Measurements from ENCODE around the gene CTAGE4.
"Not testable (repeated sequence)": the region's sequence is repeated elsewhere in the genome, so short reads cannot be mapped to it uniquely, and the experiment has no call there.

The CTAGE4 gene

GRCh38 chr7:144164784-144165183, 18.5 kb upstream of the CTAGE4 start:
- no peak overlapping the region for H2AFZ ChIP-seq (ENCODE audit: low read depth, low read length, severe bottlenecking)
- no peak overlapping the region for H3K4me3 ChIP-seq (ENCODE audit: insufficient read depth, low read length, poor library complexity, severe bottlenecking)
- no peaks in the 10 kb centered on the region for H3K36me3 ChIP-seq (ENCODE audit: low read length)
- TF ChIP-seq CTCF (IDR thresholded peaks at IDR 0.05; ENCODE audit: insufficient read depth, low read length, poor library complexity, severe bottlenecking) (no peak), EZH2phosphoT487 (conservative IDR thresholded peaks at IDR 0.05; ENCODE audit: low read length) (no peak)
- H3K27me3 ChIP-seq (ENCODE audit: low read length), result no peaks in the 10 kb centered on the region
- H3K27ac ChIP-seq (ENCODE audit: low read depth, low read length), result no peak overlapping the region
- no peaks in the 10 kb centered on the region for H4K20me1 ChIP-seq (ENCODE audit: low read depth, low read length)
- H3K9me3 ChIP-seq (ENCODE audit: insufficient read depth, low read length), result no peaks in the 10 kb centered on the region
- no peak overlapping the region for H3K9ac ChIP-seq (ENCODE audit: low read length)
- H3K9me2 ChIP-seq (replicated peaks; ENCODE audit: insufficient read depth, low read length), result no peaks in the 10 kb centered on the region
- no peak overlapping the region for H3K4me2 ChIP-seq (ENCODE audit: low read depth, low read length, poor library complexity, severe bottlenecking)
- H3F3A ChIP-seq (ENCODE audit: insufficient read depth), result no peaks in the 10 kb centered on the region
- H3K79me2 ChIP-seq (ENCODE audit: insufficient read depth, low read length), result no peaks in the 10 kb centered on the region

- H3K9ac ChIP-seq (ENCODE audit: low read length); H3K9me2 ChIP-seq (replicated peaks; ENCODE audit: insufficient read depth, low read length); H4K20me1 ChIP-seq (ENCODE audit: low read depth, low read length); H2AFZ ChIP-seq (ENCODE audit: low read depth, low read length, severe bottlenecking); H3K4me2 ChIP-seq (ENCODE audit: low read depth, low read length, poor library complexity, severe bottlenecking); H3K27me3 ChIP-seq (ENCODE audit: low read length); H3K79me2 ChIP-seq (ENCODE audit: insufficient read depth, low read length); H3K36me3 ChIP-seq (ENCODE audit: low read length); H3K4me3 ChIP-seq (ENCODE audit: insufficient read depth, low read length, poor library complexity, severe bottlenecking); H3F3A ChIP-seq (ENCODE audit: insufficient read depth); H3K27ac ChIP-seq (ENCODE audit: low read depth, low read length); H3K9me3 ChIP-seq (ENCODE audit: insufficient read depth, low read length): not testable (repeated sequence)
Observed at GRCh38 chr7:144171594-144172350, 11.5 kb upstream of the CTAGE4 start.

- H3K27me3 ChIP-seq (ENCODE audit: low read length), result no peaks in the 10 kb centered on the region
- H2AFZ ChIP-seq (ENCODE audit: low read depth, low read length, severe bottlenecking), result no peak overlapping the region
- H3K36me3 ChIP-seq (ENCODE audit: low read length), result no peaks in the 10 kb centered on the region
- H3K9me2 ChIP-seq (replicated peaks; ENCODE audit: insufficient read depth, low read length), result no peaks in the 10 kb centered on the region
- no peak overlapping the region for H3K9ac ChIP-seq (ENCODE audit: low read length)
- no peak overlapping the region for H3K4me3 ChIP-seq (ENCODE audit: insufficient read depth, low read length, poor library complexity, severe bottlenecking)
- TF ChIP-seq CTCF (IDR thresholded peaks at IDR 0.05; ENCODE audit: insufficient read depth, low read length, poor library complexity, severe bottlenecking) (no peak), EZH2phosphoT487 (conservative IDR thresholded peaks at IDR 0.05; ENCODE audit: low read length) (no peak)
- H3K9me3 ChIP-seq (ENCODE audit: insufficient read depth, low read length), result no peaks in the 10 kb centered on the region
- H3F3A ChIP-seq (ENCODE audit: insufficient read depth), result no peaks in the 10 kb centered on the region
- H3K79me2 ChIP-seq (ENCODE audit: insufficient read depth, low read length), result no peaks in the 10 kb centered on the region
- no peaks in the 10 kb centered on the region for H4K20me1 ChIP-seq (ENCODE audit: low read depth, low read length)
- no peak overlapping the region for H3K4me2 ChIP-seq (ENCODE audit: low read depth, low read length, poor library complexity, severe bottlenecking)
- no peak overlapping the region for H3K27ac ChIP-seq (ENCODE audit: low read depth, low read length)
Observed at GRCh38 chr7:144174613-144175012, 8.7 kb upstream of the CTAGE4 start.

- not testable (repeated sequence) for H3K79me2 ChIP-seq (ENCODE audit: insufficient read depth, low read length); H3K27me3 ChIP-seq (ENCODE audit: low read length); H3F3A ChIP-seq (ENCODE audit: insufficient read depth); H3K4me2 ChIP-seq (ENCODE audit: low read depth, low read length, poor library complexity, severe bottlenecking); H3K9ac ChIP-seq (ENCODE audit: low read length); H3K27ac ChIP-seq (ENCODE audit: low read depth, low read length); H3K9me2 ChIP-seq (replicated peaks; ENCODE audit: insufficient read depth, low read length); H3K9me3 ChIP-seq (ENCODE audit: insufficient read depth, low read length); H3K4me3 ChIP-seq (ENCODE audit: insufficient read depth, low read length, poor library complexity, severe bottlenecking); H2AFZ ChIP-seq (ENCODE audit: low read depth, low read length, severe bottlenecking); H3K36me3 ChIP-seq (ENCODE audit: low read length); H4K20me1 ChIP-seq (ENCODE audit: low read depth, low read length)
Observed at GRCh38 chr7:144178380-144179164, 4.7 kb upstream of the CTAGE4 start.

GRCh38 chr7:144179165-144179479, 4.1 kb upstream of the CTAGE4 start:
- H3K36me3 ChIP-seq (ENCODE audit: low read length); H3K27ac ChIP-seq (ENCODE audit: low read depth, low read length); H4K20me1 ChIP-seq (ENCODE audit: low read depth, low read length); H3K9me2 ChIP-seq (replicated peaks; ENCODE audit: insufficient read depth, low read length); H3F3A ChIP-seq (ENCODE audit: insufficient read depth); H3K4me2 ChIP-seq (ENCODE audit: low read depth, low read length, poor library complexity, severe bottlenecking); H2AFZ ChIP-seq (ENCODE audit: low read depth, low read length, severe bottlenecking); H3K4me3 ChIP-seq (ENCODE audit: insufficient read depth, low read length, poor library complexity, severe bottlenecking); H3K9ac ChIP-seq (ENCODE audit: low read length); H3K9me3 ChIP-seq (ENCODE audit: insufficient read depth, low read length); H3K27me3 ChIP-seq (ENCODE audit: low read length); H3K79me2 ChIP-seq (ENCODE audit: insufficient read depth, low read length): not testable (repeated sequence)

GRCh38 chr7:144187848-144188247, 4.6 kb downstream of the CTAGE4 start:
- not testable (repeated sequence) for H3F3A ChIP-seq (ENCODE audit: insufficient read depth); H4K20me1 ChIP-seq (ENCODE audit: low read depth, low read length); H3K9ac ChIP-seq (ENCODE audit: low read length)

More at GRCh38 chr7:144187848-144188247, 4.6 kb downstream of the CTAGE4 start:
- not testable (repeated sequence) for H3K27me3 ChIP-seq (ENCODE audit: low read length); H3K4me3 ChIP-seq (ENCODE audit: insufficient read depth, low read length, poor library complexity, severe bottlenecking); H2AFZ ChIP-seq (ENCODE audit: low read depth, low read length, severe bottlenecking); H3K36me3 ChIP-seq (ENCODE audit: low read length); H3K79me2 ChIP-seq (ENCODE audit: insufficient read depth, low read length); H3K9me2 ChIP-seq (replicated peaks; ENCODE audit: insufficient read depth, low read length); H3K4me2 ChIP-seq (ENCODE audit: low read depth, low read length, poor library complexity, severe bottlenecking); H3K9me3 ChIP-seq (ENCODE audit: insufficient read depth, low read length); H3K27ac ChIP-seq (ENCODE audit: low read depth, low read length)
